Measurements from ENCODE around the gene KLRD1. TPM values are rescaled to one million over a fixed set of nuclear protein-coding genes. Genes with fewer than 3 reads are reported as not detected.

Gene KLRD1
- total and polyA plus RNA-seq, 4 donors = 0.60 to 5.0 (median 1.4) TPM

DNA sequence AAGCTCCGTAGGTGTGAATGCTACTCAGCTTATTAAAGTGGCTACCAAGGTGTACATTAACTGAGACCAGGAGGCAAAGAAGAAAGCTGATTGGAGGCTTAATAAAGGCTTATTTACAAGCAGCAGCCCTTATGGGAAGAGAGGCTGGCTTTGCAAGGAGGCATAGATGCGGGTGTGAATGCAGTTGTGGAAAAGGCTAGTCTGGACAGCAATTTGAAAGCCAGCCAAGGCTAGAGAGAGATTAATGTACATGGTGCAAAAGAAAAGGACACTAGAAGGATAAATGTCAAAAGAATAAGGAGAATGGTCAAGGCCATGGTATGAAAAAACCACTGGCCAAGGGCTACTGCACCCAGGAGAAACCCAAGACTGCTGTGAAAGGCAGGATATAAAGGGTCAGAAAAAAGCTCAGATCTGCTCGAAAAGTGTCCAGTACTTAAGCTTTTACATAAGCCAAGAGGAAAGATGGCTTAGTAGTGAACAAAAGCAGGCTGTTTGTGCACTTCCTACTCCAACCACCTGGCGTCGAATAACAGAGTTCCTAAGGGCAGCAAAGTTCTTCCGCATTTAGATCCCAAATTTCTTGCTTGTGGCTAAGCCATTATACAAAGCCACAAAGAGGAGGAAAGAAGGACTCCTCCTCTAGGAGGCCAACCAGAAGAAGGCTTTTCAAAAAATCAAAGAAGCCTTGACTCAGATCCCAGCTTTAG is 58.2 kb downstream of the KLRD1 start:
- Histone ChIP-seq H3K9me3 (ENCODE audit: control insufficient read depth in 4 of 4, low read length in 3 of 4) (no peaks in the 10 kb centered on the region), H3K27me3 (ENCODE audit: control insufficient read depth in 4 of 4, insufficient read depth in 4 of 4, low read length in 3 of 4) (no peaks in the 10 kb centered on the region), H3K9ac (ENCODE audit: low read depth in 1 of 2, low read length in 2 of 2) (peak overlapping the region; percentile 89 to 99), H3K36me3 (ENCODE audit: control insufficient read depth in 4 of 4, insufficient read depth in 3 of 4, low read depth in 1 of 4, low read length in 3 of 4) (no peaks in the 10 kb centered on the region), H3K4me1 (ENCODE audit: control insufficient read depth in 4 of 4, insufficient read depth in 4 of 4, low read length in 3 of 4) (peaks cover 2 to 22% (median 11%) of the 10 kb centered on the region in 4 donors), H3K4me3 (ENCODE audit: low read depth in 1 of 3, low read length in 3 of 3) (peak overlapping the region; percentile 60 to 98 (median 92)), H3K27ac (ENCODE audit: low read depth in 1 of 2, low read length in 2 of 2) (peak overlapping the region; percentile 97 to 98)
- WGBS = 45% methylated on average over 6 of the region's 6 CpGs
- no peak for TF ChIP-seq ZBTB33 (IDR thresholded peaks at IDR 0.05)
- TF ChIP-seq, protein P1, sequence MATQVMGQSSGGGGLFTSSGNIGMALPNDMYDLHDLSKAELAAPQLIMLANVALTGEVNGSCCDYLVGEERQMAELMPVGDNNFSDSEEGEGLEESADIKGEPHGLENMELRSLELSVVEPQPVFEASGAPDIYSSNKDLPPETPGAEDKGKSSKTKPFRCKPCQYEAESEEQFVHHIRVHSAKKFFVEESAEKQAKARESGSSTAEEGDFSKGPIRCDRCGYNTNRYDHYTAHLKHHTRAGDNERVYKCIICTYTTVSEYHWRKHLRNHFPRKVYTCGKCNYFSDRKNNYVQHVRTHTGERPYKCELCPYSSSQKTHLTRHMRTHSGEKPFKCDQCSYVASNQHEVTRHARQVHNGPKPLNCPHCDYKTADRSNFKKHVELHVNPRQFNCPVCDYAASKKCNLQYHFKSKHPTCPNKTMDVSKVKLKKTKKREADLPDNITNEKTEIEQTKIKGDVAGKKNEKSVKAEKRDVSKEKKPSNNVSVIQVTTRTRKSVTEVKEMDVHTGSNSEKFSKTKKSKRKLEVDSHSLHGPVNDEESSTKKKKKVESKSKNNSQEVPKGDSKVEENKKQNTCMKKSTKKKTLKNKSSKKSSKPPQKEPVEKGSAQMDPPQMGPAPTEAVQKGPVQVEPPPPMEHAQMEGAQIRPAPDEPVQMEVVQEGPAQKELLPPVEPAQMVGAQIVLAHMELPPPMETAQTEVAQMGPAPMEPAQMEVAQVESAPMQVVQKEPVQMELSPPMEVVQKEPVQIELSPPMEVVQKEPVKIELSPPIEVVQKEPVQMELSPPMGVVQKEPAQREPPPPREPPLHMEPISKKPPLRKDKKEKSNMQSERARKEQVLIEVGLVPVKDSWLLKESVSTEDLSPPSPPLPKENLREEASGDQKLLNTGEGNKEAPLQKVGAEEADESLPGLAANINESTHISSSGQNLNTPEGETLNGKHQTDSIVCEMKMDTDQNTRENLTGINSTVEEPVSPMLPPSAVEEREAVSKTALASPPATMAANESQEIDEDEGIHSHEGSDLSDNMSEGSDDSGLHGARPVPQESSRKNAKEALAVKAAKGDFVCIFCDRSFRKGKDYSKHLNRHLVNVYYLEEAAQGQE (IDR thresholded peaks at IDR 0.05) = no peak
- TF ChIP-seq, protein P2, sequence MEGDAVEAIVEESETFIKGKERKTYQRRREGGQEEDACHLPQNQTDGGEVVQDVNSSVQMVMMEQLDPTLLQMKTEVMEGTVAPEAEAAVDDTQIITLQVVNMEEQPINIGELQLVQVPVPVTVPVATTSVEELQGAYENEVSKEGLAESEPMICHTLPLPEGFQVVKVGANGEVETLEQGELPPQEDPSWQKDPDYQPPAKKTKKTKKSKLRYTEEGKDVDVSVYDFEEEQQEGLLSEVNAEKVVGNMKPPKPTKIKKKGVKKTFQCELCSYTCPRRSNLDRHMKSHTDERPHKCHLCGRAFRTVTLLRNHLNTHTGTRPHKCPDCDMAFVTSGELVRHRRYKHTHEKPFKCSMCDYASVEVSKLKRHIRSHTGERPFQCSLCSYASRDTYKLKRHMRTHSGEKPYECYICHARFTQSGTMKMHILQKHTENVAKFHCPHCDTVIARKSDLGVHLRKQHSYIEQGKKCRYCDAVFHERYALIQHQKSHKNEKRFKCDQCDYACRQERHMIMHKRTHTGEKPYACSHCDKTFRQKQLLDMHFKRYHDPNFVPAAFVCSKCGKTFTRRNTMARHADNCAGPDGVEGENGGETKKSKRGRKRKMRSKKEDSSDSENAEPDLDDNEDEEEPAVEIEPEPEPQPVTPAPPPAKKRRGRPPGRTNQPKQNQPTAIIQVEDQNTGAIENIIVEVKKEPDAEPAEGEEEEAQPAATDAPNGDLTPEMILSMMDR (IDR thresholded peaks at IDR 0.05; ENCODE audit: low read depth, low read length, missing input control) = peak; percentile 2
- no peak for DNase-seq (ENCODE audit: low spot score)

DNA sequence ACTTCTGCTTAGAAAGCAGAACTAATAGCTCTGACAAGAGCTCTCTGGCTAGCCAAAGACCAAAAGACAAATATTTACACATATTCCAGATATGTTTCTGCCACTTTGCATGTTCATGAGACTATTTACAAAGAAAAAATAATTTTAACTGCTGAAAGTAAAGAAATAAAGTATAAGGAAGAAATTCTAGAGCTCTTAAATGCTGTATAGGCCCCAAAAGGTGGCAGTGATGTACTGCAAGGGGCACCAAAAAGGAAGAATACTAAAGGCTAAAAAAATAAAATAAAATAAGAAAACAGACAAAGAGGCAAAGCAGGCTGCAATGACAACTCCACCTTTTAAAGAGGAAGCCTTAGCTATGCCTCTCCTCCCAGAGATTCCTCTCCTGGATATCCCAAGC is 59.2 kb downstream of the KLRD1 start:
- no peak overlapping the region for H3K27ac ChIP-seq (ENCODE audit: low read depth in 1 of 2, low read length in 2 of 2)
- no peak for DNase-seq (ENCODE audit: low spot score)
- no peak overlapping the region for H3K9ac ChIP-seq (ENCODE audit: low read depth in 1 of 2, low read length in 2 of 2)
- no peaks in the 10 kb centered on the region for H3K9me3 ChIP-seq (ENCODE audit: control insufficient read depth in 4 of 4, low read length in 3 of 4)
- no peak overlapping the region for H3K4me3 ChIP-seq (ENCODE audit: low read depth in 1 of 3, low read length in 3 of 3)
- peaks cover 2 to 22% (median 11%) of the 10 kb centered on the region in 4 donors for H3K4me1 ChIP-seq (ENCODE audit: control insufficient read depth in 4 of 4, insufficient read depth in 4 of 4, low read length in 3 of 4)
- no peaks in the 10 kb centered on the region for H3K36me3 ChIP-seq (ENCODE audit: control insufficient read depth in 4 of 4, insufficient read depth in 3 of 4, low read depth in 1 of 4, low read length in 3 of 4)
- H3K27me3 ChIP-seq (ENCODE audit: control insufficient read depth in 4 of 4, insufficient read depth in 4 of 4, low read length in 3 of 4) = no peaks in the 10 kb centered on the region
- TF ChIP-seq NR2F2 (IDR thresholded peaks at IDR 0.05) = no peak
- TF ChIP-seq JUND (IDR thresholded peaks at IDR 0.05) = no peak
- TF ChIP-seq HNF4G (IDR thresholded peaks at IDR 0.05) = no peak
- no peak for TF ChIP-seq HNF4A (conservative IDR thresholded peaks at IDR 0.05)
- TF ChIP-seq SP1 (IDR thresholded peaks at IDR 0.05) = no peak
- TF ChIP-seq, protein P3, sequence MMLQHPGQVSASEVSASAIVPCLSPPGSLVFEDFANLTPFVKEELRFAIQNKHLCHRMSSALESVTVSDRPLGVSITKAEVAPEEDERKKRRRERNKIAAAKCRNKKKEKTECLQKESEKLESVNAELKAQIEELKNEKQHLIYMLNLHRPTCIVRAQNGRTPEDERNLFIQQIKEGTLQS (IDR thresholded peaks at IDR 0.05) = no peak
- TF ChIP-seq EGR1 (IDR thresholded peaks at IDR 0.05; ENCODE audit: low read depth in 2 of 2) = no peak
- no peak for TF ChIP-seq FOXA2 (IDR thresholded peaks at IDR 0.05)
- TF ChIP-seq TAF1 (conservative IDR thresholded peaks at IDR 0.05) = no peak
- TF ChIP-seq RAD21 (IDR thresholded peaks at IDR 0.05) = peak; percentile 33 to 50
- TF ChIP-seq ZBTB33 (IDR thresholded peaks at IDR 0.05) = no peak
- TF ChIP-seq, protein P1 (IDR thresholded peaks at IDR 0.05) = no peak
- no peak for TF ChIP-seq GABPA (IDR thresholded peaks at IDR 0.05 in 1 of 2, conservative IDR thresholded peaks at IDR 0.05 in 1 of 2)
- no peak for TF ChIP-seq FOXA1 (IDR thresholded peaks at IDR 0.05)
- no peak for TF ChIP-seq RXRA (IDR thresholded peaks at IDR 0.05)
- no peak for TF ChIP-seq MAX (IDR thresholded peaks at IDR 0.05)

Data from liver (tissue), 9 donors.